ENCODE measurements around the gene MSI2. TPM values are rescaled to one million over a fixed set of nuclear protein-coding genes. Genes with fewer than 3 reads are reported as not detected.

MSI2 gene
- total RNA-seq, 4 donors from 2014 or later, result 15.9 to 22.9 (median 17.0) TPM

DNA sequence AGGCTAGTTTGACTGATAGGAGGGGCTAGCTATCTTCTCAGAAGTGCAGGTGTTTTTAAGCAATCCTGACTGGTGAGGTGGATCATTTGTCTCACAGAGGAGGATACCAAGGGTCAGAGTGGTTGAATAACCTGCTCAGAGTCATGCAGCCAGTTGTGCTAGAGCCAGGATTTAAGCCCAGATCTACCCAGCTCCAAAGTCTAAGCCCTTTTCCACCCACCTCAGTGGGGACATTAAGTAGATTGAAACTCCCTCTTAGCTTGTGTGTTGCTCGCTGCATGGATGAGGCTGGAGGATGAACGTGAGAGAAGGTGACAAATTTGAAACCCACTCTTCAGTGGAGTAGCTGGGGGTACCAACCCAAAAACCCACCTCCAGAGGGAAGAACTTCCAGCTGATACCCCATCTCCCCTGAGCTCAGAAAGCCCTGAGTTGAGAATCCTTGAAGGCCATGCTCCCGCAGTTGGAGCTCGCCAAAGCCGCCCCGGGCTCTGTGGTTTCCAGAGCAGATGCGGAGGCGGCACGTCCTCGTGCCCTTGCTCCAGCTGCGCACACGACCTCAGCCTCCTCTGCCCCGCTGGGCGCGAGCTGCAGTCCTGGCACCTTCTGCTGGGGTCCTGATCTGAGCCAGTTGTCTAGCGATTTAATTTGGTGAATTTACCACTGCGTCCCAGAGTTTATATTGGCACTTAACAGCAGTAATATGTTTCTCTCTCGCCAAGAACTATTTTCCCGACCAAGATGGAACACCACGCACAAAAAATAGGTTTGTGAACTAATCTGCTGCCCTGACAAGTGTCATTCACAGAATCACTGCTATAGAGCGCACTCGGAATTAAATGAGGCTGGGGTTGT, 329.2 kb downstream of the MSI2 start:
- Histone ChIP-seq H3K36me3 (no peaks in the 10 kb centered on the region), H3K9me3 (no peaks in the 10 kb centered on the region), H3K27me3 (peaks cover 0 to 10% (median 0%) of the 10 kb centered on the region in 4 donors), H3K4me3 (no peak overlapping the region), H3K4me1 (peaks cover 0 to 9% (median 0%) of the 10 kb centered on the region in 3 donors), H3K27ac (no peak overlapping the region)
- intact Hi-C loops (cut with DNase I), result no loop called here
- DNase-seq, result no peak
- no peak for TF ChIP-seq POLR2A (IDR thresholded peaks at IDR 0.05)
- TF ChIP-seq, protein P1, sequence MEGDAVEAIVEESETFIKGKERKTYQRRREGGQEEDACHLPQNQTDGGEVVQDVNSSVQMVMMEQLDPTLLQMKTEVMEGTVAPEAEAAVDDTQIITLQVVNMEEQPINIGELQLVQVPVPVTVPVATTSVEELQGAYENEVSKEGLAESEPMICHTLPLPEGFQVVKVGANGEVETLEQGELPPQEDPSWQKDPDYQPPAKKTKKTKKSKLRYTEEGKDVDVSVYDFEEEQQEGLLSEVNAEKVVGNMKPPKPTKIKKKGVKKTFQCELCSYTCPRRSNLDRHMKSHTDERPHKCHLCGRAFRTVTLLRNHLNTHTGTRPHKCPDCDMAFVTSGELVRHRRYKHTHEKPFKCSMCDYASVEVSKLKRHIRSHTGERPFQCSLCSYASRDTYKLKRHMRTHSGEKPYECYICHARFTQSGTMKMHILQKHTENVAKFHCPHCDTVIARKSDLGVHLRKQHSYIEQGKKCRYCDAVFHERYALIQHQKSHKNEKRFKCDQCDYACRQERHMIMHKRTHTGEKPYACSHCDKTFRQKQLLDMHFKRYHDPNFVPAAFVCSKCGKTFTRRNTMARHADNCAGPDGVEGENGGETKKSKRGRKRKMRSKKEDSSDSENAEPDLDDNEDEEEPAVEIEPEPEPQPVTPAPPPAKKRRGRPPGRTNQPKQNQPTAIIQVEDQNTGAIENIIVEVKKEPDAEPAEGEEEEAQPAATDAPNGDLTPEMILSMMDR (IDR thresholded peaks at IDR 0.05), result no peak
- 85 to 93% methylated on average over 18 to 21 of the region's 22 CpGs for WGBS, 2 donors

DNA sequence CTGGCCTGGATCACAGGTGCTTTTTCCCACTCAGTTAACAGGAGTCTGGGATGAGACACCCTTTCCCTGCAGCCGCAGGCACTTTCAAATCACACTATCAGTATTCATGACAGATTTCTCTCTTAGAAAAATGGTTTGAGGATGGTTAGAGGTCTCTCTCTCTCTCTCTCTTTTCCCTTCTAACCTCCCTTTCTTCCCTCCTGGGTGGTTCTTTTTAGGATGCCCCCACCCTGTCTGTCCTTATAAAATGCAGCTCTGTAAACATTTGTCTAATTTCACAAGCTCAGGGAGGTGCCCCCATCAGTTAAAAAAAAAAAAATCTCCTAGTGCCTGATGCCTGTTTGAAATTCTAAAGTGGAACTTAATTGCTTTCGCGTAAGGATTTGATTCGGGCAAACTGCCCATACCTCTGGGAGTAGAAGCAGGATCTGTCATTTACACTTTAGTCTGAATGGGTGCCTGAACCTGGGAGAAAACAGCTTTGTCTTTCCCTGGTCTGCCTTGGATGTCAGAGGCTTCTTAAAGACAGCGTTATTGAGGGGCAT, 329.9 kb downstream of the MSI2 start:
- TF ChIP-seq POLR2A (IDR thresholded peaks at IDR 0.05), result no peak
- TF ChIP-seq, protein P1 (IDR thresholded peaks at IDR 0.05), result no peak
- no peaks in the 10 kb centered on the region for H3K36me3 ChIP-seq
- H3K27me3 ChIP-seq, result peaks cover 0 to 10% (median 0%) of the 10 kb centered on the region in 4 donors
- intact Hi-C loops (cut with DNase I), result no loop called here
- H3K27ac ChIP-seq, result no peak overlapping the region
- DNase-seq, result no peak
- peaks cover 0 to 9% (median 0%) of the 10 kb centered on the region in 3 donors for H3K4me1 ChIP-seq
- H3K4me3 ChIP-seq, result no peak overlapping the region
- no peaks in the 10 kb centered on the region for H3K9me3 ChIP-seq
- WGBS, 2 donors, result 59 to 71% methylated on average over 4 to 5 of the region's 5 CpGs

DNA sequence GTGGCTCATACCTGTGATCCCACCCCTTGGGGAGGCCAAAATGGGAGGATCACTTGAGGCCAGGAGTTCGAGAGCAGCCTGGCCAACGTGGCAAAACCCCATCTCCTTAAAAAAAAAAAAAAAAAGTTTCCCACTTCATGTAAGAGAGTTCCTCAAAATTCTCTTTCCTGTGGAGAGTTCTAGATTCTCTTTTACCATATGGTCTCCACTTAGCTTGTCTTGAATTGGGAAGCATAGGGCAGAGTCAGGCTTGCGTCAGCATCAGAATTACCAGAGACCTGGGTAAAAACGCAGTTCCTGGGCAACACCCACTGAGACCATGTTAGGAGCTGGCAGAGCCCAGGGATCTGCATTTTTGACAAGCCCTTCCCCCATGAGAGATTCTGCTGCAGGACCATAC, 330.4 kb downstream of the MSI2 start:
- intact Hi-C loops (cut with DNase I), result no loop called here
- H3K27ac ChIP-seq, result no peak overlapping the region
- peaks cover 0 to 10% (median 0%) of the 10 kb centered on the region in 4 donors for H3K27me3 ChIP-seq
- no peak overlapping the region for H3K4me3 ChIP-seq
- 66 to 76% methylated on average over 3 to 4 of the region's 4 CpGs for whole genome bisulfite sequencing, 2 donors
- peaks cover 0 to 9% (median 0%) of the 10 kb centered on the region in 3 donors for H3K4me1 ChIP-seq
- H3K9me3 ChIP-seq, result no peaks in the 10 kb centered on the region
- DNase-seq, result no peak
- H3K36me3 ChIP-seq, result no peaks in the 10 kb centered on the region
- no peak for TF ChIP-seq POLR2A (IDR thresholded peaks at IDR 0.05)
- TF ChIP-seq, protein P1 (IDR thresholded peaks at IDR 0.05), result no peak

DNA sequence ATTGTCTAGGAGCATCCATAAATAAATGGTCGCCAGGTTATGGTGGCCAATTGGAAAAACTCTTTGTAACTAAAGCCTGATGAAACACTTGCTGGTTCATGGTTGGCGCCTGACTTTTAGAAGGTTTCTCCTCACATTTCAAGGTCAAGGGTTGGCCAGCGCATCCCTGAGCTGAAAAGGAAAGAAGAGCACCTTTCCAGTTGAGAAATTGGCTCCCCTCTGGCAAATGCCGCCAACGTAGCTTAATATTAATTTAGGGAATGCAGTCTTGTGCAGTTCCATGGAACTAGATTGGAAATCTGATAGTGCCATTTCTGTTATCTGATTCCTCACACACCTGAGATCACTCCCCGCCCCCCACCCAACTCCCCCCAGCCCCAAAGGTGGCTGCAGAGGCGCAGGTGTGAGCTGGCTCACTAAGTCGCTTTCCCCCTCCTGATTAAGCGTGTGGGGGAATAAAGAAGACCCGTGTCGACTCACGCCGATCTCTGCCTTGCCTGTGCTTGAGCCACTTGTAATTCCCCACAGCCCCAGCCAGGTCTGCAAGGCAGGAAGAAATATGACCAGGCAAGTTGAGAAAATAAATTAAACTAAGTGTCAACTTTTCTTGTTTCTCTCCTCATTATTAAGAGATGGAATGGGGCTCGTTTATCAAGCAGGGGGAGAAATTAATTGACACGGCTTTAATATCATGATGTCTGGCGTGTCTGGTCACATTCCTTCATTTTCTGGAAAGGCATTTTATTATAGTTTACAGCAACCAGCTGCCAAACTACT, 331.1 kb downstream of the MSI2 start:
- intact Hi-C loops (cut with DNase I), result no loop called here
- Histone ChIP-seq H3K4me1 (peaks cover 0 to 9% (median 0%) of the 10 kb centered on the region in 3 donors), H3K27ac (no peak overlapping the region), H3K9me3 (no peaks in the 10 kb centered on the region), H3K36me3 (no peaks in the 10 kb centered on the region), H3K4me3 (no peak overlapping the region), H3K27me3 (peaks cover 0 to 10% (median 0%) of the 10 kb centered on the region in 4 donors)
- no peak for TF ChIP-seq POLR2A (IDR thresholded peaks at IDR 0.05)
- DNase-seq, result no peak
- whole genome bisulfite sequencing, 2 donors, result 42 to 50% methylated on average over 12 to 15 of the region's 16 CpGs

DNA sequence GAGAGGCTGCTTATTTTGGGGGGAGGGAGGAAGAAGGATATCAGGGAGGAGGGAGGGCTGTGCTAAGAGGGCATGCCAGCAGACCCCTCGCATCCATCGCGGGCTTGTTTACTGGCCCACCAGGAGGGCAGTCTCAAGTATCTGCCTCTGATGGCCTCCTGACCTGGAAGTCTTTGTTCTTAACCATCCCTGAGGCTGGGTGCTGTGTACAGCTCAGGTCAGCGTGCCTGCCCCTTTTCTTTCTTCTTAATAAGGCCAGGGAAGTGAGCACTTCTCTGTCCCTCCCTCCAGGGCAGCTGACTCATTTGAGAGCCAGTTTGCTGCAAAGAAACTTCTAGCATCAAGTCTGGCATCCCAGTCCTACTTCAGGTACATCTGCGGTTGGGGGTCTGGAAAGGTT, 331.8 kb downstream of the MSI2 start:
- Histone ChIP-seq H3K4me1 (peaks cover 0 to 6% (median 0%) of the 10 kb centered on the region in 3 donors), H3K27ac (no peak overlapping the region), H3K27me3 (peaks cover 0 to 10% (median 0%) of the 10 kb centered on the region in 4 donors), H3K36me3 (no peaks in the 10 kb centered on the region), H3K4me3 (no peak overlapping the region), H3K9me3 (no peaks in the 10 kb centered on the region)
- no peak for TF ChIP-seq POLR2A (IDR thresholded peaks at IDR 0.05)
- TF ChIP-seq, protein P1 (IDR thresholded peaks at IDR 0.05), result no peak
- intact Hi-C loops (cut with DNase I), result no loop called here
- DNase-seq, result no peak
- WGBS, 2 donors, result 82 to 89% methylated on average over 5 of the region's 5 CpGs
